Activated CD8-positive, alpha-beta memory T cell treated with anti-CD3 and anti-CD28 coated beads, Interleukin-2, amount 50 U/mL, for 1 hour (primary cell): ENCODE data around the gene C19orf81.

Experiments used
- DNase-seq: peaks from one replicate; pipeline ENCODE4 v3.0.0-alpha.2; 2020; ENCODE audit errors: extremely low read depth

The C19orf81 gene

DNA sequence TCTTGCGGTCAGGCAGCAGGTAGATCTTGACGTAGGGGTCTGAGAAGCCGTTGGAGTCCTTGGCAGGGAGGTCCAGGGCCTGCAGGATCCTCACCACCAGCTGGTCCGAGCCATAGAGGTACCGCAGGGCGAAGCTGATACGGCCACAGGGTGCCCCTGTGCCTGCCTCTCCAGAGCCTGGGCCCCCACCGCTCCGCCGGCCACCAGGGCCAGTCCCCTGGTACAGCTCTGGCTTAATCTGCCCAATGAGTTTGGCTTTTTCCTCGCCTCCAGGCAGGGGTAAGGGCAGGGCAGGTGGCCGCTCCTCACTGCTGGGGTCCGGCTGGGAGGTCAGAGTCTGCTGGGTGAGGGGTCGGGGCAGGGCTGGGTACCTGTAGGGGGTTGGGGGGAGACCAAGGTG lies 19.4 kb upstream of the C19orf81 start:
- DNase-seq: no peak

DNA sequence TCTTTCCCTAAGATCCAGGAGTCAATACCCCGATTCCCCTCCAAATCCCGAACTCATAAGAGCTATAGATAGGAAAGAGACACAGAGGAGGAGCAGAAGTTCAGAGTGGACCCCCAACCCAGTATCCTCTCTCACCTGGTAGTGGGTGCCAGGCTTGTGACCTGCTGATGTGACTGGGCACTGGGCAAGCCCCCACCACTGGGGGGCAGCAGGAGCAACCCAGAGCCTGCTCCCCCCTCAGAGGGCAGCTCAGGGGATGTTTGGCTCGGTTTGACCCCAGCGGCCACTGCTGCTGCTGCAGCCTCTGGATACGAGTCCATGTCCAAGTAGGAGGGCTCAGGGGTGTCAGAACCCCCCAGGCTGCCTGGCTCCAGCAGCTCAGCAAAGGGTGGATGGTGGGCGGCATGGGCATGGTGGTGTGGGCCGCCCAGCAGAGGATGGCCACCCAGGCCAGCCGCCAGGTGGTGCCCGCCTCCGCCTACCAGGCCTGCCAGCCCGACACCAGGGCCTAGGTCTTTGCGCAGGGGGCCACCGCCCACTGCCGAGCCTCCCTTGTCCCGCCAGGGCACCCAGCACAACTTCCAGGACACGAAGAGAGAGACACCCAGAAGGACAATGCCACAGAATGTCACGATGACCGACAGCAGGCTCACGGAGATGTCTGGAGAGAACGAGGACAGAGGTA lies 17.0 kb upstream of the C19orf81 start:
- no peak for DNase-seq

DNA sequence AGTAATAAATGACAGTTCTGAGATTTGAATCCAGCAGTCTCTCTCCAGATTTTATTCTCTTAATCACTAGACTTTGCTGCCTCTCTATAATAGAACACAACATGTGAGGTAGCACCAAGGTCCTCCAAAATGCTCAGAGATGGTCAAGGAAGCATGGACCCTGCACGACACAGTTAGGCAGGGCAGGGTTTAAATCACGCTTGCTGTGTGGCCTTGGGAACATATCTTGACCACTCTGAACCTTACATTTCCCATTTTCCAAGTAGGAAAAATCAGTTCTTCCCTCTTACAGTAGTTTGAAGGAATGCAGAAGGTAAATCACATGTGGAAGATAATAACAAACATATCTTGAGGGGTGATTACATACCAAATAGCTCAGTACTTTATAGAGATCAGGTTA lies 15.9 kb upstream of the C19orf81 start:
- DNase-seq: no peak

DNA sequence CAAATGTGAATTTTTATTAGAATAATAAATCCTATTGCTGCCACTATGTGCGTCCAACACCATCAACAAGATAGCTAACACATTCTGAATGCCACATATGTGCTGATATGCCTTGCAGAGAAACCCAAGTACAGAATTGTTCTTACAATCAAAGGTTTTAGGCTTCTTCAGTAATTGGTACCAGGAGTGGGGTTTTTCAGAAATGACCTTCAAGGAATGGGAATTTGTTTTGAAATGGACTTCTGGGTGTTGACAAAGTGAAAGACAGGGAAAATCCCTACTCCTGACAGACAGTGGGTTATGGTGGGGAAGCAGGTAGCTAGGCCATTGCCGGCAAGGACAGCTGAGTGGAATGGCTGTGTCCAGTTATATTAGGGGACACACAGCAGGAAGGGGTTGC lies 15.3 kb upstream of the C19orf81 start:
- no peak for DNase-seq

DNA sequence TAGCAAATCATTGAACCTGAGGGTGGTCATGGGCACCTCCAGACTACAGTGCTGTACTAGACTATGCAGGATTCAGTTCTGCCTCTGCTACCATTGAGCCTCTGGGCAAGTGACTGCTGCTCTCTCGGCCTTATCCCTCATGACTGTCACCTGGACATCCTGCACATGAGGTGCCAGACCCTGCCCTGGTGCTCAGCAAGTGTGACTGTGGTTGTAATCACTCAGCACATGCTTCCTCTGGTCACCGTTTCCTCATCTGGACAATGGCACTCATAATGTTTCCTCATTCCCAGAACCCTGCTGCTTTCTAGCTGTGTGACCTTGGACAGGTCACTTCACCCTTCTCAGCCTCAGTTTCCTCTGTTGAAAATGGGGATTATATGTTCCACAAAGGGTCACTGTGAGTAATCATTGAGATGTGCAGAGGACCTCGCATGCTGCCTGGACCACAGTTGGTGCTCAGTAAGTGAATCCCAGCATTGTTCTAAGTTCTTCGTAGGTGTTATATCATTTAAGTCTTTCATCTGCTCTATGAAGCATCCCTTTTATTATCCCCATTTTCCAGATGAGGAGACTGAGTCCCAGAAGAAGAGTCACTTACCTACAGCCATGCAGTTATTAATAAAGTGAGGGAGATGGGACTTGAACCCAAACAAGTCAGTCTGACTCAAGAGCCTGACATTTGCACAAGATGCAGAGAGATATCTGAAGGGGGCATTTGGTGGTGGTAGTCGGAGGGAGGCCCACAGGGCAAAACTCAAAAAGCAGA lies 12.7 kb upstream of the C19orf81 start:
- DNase-seq: no peak

DNA sequence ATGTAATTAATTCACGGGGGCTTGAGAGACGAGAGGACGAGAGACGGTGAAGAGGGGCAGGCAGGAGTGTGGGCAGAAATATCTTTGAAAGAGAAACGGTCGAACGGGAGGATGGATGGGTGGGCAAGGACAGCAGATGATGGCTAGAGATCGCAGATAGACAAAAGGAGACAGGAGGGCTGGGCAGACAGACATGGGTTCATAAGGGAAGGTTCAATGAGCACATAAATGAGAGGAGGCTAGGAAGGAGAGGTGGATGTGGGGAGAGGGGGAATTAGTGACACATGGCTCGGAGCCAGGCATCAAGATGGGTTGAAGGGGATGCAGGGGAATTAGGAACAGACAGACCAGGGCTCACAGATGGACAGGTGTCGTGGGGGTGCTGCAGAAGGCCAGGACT lies 10.6 kb upstream of the C19orf81 start:
- no peak for DNase-seq

DNA sequence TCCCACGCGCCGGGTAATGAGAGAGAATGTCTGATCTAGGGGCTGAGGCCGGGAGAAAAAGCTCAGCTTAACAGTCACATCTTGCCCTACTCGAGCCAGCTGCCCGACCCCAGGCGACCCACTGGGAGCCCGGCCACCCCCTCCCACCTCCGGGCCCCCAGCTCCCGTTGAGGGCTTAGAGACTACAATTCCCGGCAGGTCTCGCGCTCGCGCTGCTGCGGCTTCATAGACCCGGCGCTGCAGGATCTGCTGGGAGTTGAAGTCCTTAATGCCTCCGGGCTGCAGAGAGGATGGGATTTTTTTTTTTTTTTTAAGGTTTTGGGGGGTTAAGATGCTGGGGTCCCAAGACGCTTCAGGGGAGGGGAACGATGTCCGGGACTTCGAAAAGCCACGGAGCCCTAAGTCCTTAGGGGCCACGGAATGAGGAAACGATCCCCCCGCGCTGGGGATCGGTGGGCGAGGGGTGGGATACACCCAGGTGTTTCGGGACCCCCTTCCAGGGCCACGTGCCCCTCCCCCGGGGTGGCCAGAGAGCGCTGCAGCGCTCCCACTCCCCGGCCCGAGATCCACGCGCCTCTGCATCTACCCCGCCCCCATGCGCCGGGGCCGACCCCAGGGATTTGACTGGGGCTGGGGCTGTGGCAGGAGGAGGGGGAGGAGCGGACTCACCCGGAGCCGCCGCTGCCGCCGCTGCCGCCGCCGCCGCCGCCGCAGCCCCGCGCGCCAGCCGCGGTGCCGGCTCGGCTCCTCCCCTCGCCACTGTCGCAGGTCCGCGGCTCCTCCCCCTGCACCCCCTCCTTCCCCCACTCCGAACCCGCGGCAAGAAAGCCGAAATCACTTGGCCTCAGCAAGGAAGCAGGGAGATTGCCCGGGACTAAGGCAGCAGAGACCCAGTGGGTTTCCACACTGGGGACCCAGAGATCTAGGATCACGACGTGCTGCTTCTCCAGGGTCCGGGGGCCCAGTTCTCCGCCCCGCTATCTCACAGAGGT lies 9.8 kb upstream of the C19orf81 start, which contains the start of gene SYT3:
SYT3 (minus strand) TSS at position 761 of the 992 bp plus-strand sequence. CDS start 2,470 bp downstream, outside the sequence.
- DNase-seq: no peak

DNA sequence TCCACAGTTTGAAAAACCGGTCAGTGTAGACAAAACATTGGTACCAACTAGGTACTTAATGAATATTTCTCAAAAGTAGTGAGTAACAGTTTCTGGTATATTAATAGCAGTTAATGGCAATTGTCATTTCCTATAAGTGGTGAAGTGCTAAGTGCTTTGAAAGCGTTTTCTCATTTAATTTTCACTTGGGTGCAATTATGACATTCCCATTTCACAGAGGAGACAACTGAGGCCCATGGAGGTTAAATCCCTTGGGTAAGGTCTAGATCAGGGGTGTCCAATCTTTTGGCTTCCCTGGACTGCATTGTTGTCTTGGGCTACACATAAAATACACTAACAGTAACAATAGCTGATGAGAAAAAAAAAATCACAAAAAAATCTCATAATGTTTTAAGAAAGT lies 8.9 kb upstream of the C19orf81 start:
- no peak for DNase-seq

DNA sequence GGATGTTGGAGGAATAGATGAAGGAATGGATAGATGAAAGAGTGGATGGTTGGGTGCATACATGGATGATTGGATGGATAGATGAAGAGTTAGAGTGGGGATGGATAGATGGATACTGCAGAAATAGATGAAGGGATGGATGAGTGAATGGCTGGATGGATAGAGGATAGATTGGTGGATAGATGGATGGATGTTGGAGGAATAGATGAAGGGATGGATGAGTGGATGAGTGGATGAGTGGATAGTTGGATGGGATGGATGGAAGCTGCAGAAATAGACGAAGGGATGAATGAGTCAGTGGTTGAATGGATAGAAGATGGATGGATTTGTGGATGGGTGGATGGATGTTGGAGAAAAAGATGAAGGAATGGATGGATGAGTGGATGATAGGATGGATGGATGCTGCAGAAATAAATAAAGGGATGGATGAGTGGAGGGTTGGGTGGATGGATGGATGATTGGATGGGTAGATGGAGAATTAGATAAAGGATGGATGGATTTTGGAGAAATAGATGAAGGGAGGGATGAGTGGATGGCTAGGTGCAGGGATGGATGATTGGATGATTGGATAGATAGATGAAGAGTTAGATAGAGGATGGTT lies 4.8 kb upstream of the C19orf81 start:
- DNase-seq: no peak

DNA sequence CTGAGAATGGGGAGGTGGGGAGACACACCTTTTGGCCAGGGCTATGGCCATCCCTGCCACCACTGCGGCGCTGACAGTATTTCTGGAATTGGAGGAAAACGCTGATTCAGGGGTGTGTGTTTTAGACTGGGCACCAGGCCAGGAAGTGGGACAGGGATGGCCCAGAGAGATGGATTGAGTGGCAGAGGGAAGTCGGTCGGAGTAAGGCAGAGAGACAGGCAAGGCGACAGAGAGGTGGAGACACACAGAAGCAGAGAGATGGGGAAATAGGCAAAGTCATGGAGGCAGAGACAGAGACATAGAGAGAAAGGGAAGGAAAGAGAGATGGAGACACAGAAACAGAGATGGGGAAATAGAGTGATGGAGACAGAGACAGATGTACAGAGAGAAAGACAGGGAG lies 4.1 kb upstream of the C19orf81 start:
- DNase-seq: no peak

DNA sequence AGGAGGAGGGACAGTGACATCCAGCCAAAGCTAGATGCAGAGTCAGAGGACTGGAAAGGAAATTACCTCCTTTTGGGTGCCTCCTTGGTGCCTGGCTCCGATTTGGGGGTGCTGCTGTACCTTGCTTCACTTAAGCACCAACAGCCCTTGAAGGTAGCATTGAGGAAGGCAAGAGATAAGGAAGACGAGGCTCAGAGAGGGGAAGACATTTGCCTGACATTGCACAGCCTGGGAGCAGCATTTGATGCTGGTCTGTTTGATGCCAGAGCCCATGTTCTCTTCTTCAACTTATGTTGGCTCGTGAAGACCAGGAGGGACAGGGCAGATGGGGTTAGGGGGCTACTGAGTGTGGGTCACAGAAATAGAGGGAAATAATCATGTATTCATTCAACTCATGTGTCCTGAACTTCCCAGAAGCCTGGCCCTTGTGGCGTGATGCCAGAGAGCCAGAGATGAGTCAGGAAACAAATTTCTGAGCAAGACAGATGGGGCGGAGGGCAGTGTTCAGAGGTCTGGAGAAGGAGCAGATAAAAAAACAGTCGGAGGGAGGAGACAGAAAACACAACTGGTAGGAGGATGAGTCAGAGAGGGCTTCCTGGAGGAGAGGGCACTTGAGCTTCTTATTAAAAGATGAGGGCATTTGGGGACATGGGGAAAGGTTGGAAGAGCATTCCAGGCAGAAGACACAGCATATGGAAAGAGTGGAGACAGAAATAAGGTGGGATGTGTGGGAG lies 3.0 kb upstream of the C19orf81 start:
- no peak for DNase-seq

DNA sequence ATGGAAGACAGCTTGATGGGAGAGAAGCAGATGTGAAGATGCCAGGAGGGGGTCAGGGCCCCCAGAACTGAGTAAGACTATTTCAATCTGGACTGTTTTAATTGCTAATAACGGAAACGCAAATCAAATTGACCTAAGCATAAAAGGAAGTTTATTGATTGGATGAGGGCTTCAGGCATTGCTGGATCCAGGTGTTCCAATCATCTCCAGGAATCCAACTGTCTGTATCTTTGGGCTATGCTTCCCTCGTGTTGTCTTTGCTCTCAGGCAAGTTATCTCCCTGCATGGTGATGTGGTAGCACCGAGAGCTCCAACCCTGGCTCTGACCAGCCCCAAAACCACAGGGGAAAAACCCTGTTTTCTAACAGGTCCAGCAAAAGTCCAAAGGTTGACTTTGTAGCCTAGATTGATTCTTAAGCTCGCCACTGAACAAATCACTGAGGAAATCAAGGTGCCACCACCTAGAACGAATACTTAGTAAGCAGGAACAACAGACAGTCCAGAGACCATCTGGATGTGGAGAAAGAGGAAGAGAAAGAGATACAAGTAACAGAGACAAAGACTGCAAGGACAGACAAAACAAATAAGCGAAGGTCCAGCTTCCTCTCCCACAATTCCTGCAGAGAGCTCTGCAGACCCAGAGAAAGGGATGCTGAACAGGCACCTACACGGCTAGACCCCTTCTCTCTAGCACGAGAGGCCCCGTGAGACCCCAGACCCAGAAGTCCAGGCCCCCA lies 1.2 kb upstream of the C19orf81 start:
- DNase-seq: no peak

DNA sequence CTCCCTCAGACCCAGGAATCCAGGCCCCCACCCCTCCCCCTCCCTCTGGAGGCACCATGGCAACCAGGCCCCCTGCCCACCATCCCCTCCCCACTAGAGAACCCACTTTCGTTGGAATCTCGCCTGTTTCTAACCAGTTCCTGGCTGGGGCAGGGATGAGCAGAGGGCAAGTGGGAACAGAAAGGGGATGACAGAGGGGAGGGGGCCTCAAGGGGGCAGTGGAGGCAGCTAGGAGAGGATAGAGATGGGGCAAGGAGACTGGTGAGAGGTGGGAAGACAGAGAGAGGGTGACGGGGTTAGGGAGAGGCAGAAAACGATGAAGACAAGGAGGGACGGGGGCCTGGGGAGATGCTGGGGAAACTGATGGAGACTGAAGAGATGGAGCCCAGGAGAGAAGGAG lies 586 bp upstream of the C19orf81 start:
- DNase-seq: no peak

DNA sequence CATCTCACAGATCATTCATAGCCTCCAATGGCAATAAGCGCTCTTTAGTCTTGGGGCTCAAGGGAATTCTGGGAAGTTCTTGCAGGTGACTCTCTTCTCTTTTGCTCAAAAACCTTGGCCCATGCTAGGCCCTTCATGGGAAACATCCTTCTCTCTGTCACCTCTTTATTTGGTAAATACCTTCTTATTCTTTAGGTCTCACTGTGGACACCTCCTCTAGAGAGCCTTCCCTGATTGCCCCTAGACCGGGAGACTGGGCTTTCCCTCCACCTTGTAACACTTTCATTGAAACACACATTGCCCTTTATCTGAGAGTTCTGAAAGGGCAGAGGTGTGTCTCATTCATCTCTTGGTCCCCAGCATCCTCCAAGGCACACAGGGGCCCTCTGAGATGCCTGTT lies 1.9 kb downstream of the C19orf81 start:
- no peak for DNase-seq

DNA sequence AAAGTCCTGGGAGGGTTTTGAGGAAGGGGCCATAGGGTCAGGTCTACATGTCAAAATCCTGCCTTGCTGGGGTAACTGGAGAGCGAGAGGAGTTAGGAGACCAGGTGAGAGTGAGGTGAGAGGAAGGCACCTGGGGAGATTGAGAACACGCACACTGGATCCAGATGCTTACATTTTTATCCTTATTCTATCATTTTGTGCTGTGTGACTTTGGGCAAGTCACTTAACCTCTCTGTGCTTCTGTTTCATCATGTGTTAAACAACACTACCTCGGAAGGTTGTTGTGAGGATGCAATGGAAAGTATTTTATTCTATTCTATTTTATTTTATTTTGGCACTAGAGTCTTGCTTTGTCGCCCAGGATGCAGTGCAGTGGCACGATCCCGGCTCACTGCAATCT lies 3.5 kb downstream of the C19orf81 start:
- no peak for DNase-seq

DNA sequence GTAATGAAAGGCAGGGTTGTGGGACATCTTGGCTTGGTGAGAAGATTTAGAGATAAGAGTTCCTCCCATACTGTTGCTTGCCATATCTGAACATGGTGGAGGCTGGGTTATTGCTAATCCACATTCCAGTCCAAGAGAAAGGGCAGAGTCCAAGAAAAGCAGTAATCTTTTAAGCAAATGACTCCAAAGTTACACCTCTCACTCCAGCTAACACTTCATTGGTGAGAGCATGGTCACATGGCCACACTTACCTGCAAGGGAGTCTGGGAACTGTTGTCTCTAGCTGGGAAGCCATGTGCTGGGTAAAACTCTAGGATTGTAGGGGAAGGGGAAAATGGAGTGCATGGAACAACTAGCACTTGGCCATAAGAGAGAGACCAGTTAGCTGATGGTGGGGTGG lies 5.6 kb downstream of the C19orf81 start:
- DNase-seq: no peak

DNA sequence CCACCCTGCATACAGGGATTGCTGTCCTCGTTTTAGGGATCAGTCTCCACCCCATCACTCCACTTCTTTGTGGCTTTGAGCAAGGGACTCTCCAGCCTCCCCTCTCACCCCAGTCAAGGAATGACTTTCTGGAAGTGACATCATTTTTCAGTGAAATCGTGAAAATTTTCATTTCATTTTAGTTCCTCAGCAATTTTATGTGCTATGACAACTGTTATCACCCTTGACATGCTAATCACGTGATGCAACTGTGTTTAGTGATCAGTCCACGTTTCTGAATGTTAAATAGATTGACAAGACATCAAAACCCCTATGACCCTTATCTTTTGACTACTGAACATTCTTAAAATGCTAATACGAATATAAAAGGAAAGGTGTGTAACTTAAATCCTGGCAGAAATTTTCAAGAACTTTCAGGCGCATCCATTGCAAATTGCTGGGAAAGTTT lies 8.0 kb downstream of the C19orf81 start:
- DNase-seq: no peak

DNA sequence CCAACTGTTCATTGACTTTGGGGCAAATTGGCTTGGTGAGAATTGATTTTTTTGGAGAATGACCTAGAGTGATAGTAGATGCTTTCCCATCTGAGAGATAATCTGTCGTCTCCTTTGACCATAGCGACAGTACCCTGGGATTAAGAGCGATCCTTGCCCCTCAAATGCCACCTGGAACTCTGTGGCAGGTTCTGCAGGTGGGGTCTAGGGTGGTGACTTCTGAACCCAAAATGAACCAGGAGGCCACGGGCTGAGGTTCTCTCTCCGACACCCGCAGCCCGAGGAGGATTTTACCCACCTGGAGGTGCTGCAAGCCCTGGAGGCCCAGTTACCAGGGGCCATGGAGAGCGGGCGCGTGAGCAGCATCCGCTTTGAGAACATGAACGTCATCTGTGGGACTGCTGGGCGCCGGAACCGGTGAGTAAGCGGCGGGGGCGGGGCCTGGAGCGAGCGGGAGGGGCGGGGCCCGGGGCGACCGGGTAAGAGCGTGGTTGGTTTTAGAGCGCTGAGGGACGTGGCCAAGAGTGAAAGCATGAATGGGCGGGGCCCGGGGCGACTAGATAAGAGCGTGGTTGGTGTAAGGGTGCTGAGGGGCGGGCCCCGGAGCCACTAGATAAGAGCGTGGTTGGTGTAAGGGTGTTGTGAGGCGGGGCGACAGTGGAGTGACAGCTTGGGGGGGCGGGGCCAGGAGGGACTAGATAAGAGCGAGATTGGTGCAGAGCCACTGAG lies 8.6 kb downstream of the C19orf81 start:
- peak; percentile 63 for DNase-seq

DNA sequence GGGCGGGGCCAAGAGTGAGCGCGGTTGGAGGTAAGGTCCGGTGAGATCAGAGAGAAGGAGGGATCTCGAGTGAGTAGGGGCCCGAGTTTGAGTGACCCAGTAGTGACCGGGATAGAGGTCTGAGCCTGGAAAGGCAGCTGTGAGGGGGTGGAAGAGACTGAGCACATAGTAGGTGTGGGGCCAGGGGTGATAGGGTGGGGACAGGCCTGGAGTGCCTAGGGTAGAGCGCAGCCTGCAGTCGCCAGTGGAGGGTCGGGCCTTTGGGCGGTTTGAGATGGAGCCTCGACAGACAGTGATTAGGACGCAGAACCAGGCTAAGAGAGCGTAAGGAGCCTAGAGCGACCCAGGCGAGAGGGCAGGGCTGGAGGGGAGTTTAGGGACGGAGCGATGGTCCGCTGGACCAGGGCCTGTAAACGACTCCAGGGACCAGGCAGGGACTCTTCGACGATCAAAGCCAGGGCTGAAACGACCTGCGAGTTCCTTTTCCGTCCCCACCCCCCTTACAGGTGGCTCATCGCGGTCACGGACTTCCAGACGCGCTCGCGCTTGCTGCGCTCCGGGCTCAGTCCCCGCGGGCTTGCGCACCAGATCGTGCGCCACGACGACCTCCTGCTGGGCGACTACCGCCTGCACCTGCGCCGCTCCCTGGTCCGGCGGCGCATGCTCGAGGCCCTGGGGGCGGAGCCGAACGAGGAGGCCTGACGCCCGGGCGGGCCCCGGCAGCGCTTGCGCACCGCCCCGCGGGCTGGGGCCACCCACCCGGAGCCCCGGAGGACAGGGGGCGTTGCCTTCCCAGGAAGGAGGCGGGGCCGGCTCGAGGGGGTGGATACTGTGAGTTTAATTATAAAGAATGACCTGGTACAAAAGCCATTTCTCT lies 9.4 kb downstream of the C19orf81 start:
- DNase-seq: peak; percentile 31
